Naive thymus-derived CD4-positive, alpha-beta T cell (primary cell): ENCODE data around the gene BIRC6. TPM values are rescaled to one million over a fixed set of nuclear protein-coding genes. Genes with fewer than 3 reads are reported as not detected.
"Not testable (repeated sequence)": the region's sequence is repeated elsewhere in the genome, so short reads cannot be mapped to it uniquely, and the experiment has no call there.

Experiments
- ATAC-seq: fragments of 150-1000 bp; cut with Tn5 transposase; 2 replicates; pipeline ENCODE4 v1.10.0; 2021; ENCODE audit warnings: mild to moderate bottlenecking, moderate library complexity
- CTCF ChIA-PET: fragments of 350-600 bp; sonication (Branson Sonifier 250); formaldehyde crosslinking; loops from one replicate; lab custom pipeline; 2021; ENCODE audit warnings: antibody characterized with exemption; lab: Charles Lee
- POLR2A ChIA-PET: fragments of 350-600 bp; sonication (Branson Sonifier 250); formaldehyde crosslinking; loops from one replicate; lab custom pipeline; 2021; ENCODE audit warnings: antibody characterized with exemption, inconsistent platforms; lab: Charles Lee
- DNase-seq, 9 donors: peaks; one replicate each; pipeline versions ENCODE4 v3.0.0 to v3.0.0-alpha.2; 2020 to 2022; ENCODE audit warnings: mixed read lengths in 1 of 9
- H3K27ac ChIP-seq: one replicate; pipeline ENCODE4 v1.7.0; 2013; ENCODE audit warnings: mild to moderate bottlenecking, low read depth, low read length, moderate library complexity
- H3K27me3 ChIP-seq, 2 donors: one replicate each; pipeline ENCODE4 v1.7.0; 2013; ENCODE audit warnings: low read length in 2 of 2, mild to moderate bottlenecking in 2 of 2, moderate library complexity in 2 of 2; ENCODE audit not compliant: control insufficient read depth in 2 of 2, insufficient read depth in 2 of 2
- H3K36me3 ChIP-seq, 3 experiments: 1 replicate in 2 of 3; 2 replicates in 1 of 3; pipeline ENCODE4 v1.7.0; 2013; ENCODE audit warnings: low read length in 3 of 3, mild to moderate bottlenecking in 3 of 3, moderate library complexity in 1 of 3; ENCODE audit not compliant: insufficient read depth in 3 of 3, control insufficient read depth in 2 of 3
- H3K4me1 ChIP-seq, 2 donors: one replicate each; pipeline ENCODE4 v1.7.0; 2013; ENCODE audit warnings: low read length in 2 of 2, mild to moderate bottlenecking in 2 of 2, moderate library complexity in 1 of 2; ENCODE audit not compliant: control insufficient read depth in 2 of 2, insufficient read depth in 2 of 2
- H3K4me3 ChIP-seq: 2 replicates; pipeline ENCODE4 v1.7.0; 2013; ENCODE audit warnings: mild to moderate bottlenecking, low read length
- H3K9me3 ChIP-seq, 3 experiments: 1 replicate in 2 of 3; 2 replicates in 1 of 3; pipeline ENCODE4 v1.7.0; 2013; ENCODE audit warnings: low read length in 3 of 3; ENCODE audit not compliant: control insufficient read depth in 2 of 3
- H3K27ac Mint-ChIP-seq, 9 donors: one replicate each; pipeline ENCODE4 v1.8.0; 2020 to 2022; ENCODE audit warnings: mixed read lengths in 9 of 9, mild to moderate bottlenecking in 8 of 9, moderate library complexity in 5 of 9, inconsistent platforms in 2 of 9
- H3K27me3 Mint-ChIP-seq, 5 donors: one replicate each; pipeline ENCODE4 v1.8.0; 2021 to 2022; ENCODE audit warnings: mixed read lengths in 5 of 5, mild to moderate bottlenecking in 1 of 5
- H3K36me3 Mint-ChIP-seq, 5 donors: one replicate each; pipeline ENCODE4 v1.8.0; 2020 to 2022; ENCODE audit warnings: mixed read lengths in 5 of 5, mild to moderate bottlenecking in 3 of 5, inconsistent platforms in 1 of 5
- H3K4me1 Mint-ChIP-seq, 7 donors: one replicate each; pipeline ENCODE4 v1.8.0; 2020 to 2022; ENCODE audit warnings: mixed read lengths in 7 of 7, mild to moderate bottlenecking in 3 of 7, inconsistent platforms in 1 of 7
- H3K4me3 Mint-ChIP-seq, 10 donors: one replicate each; pipeline ENCODE4 v1.8.0; 2020 to 2022; ENCODE audit warnings: mild to moderate bottlenecking in 10 of 10, mixed read lengths in 10 of 10, moderate library complexity in 6 of 10, inconsistent platforms in 2 of 10
- H3K9me3 Mint-ChIP-seq, 11 donors: one replicate each; pipeline ENCODE4 v1.8.0; 2020 to 2022; ENCODE audit warnings: mixed read lengths in 11 of 11, mild to moderate bottlenecking in 4 of 11, inconsistent platforms in 1 of 11, moderate library complexity in 1 of 11
- intact Hi-C, 2 donors: fragments of 100-400 bp; cut with micrococcal nuclease; formaldehyde crosslinking; loops; one replicate each; pipeline ENCODE4 v1.15.1; 2023
- polyA plus RNA-seq, 2 donors: library from polyadenylated mRNA; unstranded; fragments of 300-500 nt; fragmentation: Illumina TruSeq; gene quantifications; one replicate each; pipeline ENCODE4 v1.2.3, GENCODE V29; 2021
- total RNA-seq, 6 experiments: library from RNA in 5 of 6; stranded (reverse) in 5 of 6; gene quantifications; 1 replicate in 5 of 6; 2 replicates in 1 of 6; pipeline ENCODE4 v1.2.3 and lab custom pipeline; 2021 to 2026

BIRC6 gene
- total and polyA plus RNA-seq, 7 experiments from 2014 or later = 21.8 to 159 (median 135) TPM

DNA sequence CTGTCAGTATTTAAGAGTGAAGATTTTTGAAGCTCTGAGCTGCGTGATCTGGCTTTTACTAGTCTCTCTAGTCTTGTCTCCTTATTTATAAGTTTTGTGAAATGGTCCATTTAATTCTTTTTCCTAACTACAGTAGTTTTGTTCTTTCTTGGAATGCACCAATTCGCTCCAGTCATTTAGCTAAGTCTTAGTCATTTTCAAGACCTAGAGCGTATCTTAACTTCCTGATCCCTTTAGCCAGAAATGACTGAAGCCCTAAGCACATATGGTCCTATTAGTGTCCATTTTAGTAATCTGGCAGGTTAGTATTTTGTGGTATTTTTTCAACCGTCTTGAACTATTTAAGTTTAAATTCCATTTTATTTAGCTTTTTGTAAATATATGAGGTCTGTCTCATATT lies 3.6 kb downstream of the BIRC6 start:
- Histone ChIP-seq H3K9me3 (no peaks in the 10 kb centered on the region), H3K4me3 (no peak overlapping the region), H3K36me3 (peaks cover 0 to 6% (median 0%) of the 10 kb centered on the region in 3 experiments), H3K4me1 (peaks cover 10 to 26% of the 10 kb centered on the region in 2 donors), H3K27ac (no peak overlapping the region), H3K27me3 (no peaks in the 10 kb centered on the region)
- ChIA-PET CTCF (interaction anchor here (0.6 kb wide), 1 partner anchor 1223 kb away, joined by 3 read pairs; no protein-coding TSS in a partner anchor), POLR2A (interaction anchor here (1.2 kb wide), 1 partner anchor 10 kb away, joined by 4 read pairs; no protein-coding TSS in a partner anchor)
- no peak for DNase-seq
- H3K4me3 Mint-ChIP-seq = peak overlapping the region in 7 of 10 donors; percentile 14 to 98 (median 30)
- no peak for ATAC-seq
- H3K4me1 Mint-ChIP-seq = peaks cover 47 to 75% (median 68%) of the 10 kb centered on the region in 7 donors
- peaks cover 5 to 19% (median 8%) of the 10 kb centered on the region in 5 donors for H3K36me3 Mint-ChIP-seq
- peak overlapping the region in 3 of 9 donors; percentile 6 to 74 (median 38) for H3K27ac Mint-ChIP-seq
- H3K27me3 Mint-ChIP-seq = no peaks in the 10 kb centered on the region
- intact Hi-C loops = no loop called here
- no peaks in the 10 kb centered on the region for H3K9me3 Mint-ChIP-seq

DNA sequence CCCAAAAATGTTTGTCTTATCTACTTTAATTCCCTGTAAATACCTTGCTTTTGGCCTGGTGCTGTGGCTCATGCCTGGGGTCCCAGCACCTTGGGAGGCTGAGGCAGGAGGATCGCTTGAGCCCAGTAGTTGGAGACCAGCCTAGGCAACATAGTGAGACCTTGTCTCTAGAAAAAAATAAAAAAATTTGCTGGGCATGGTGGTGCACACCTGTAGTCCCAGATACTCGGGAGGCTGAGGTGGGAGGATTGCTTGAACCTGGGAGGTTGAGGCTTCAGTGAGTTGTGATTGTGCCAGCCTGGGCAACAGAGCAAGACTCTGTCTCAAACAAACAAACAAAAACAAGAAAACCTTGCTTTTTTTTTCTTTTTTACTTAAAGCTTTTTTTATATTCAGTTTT lies 6.2 kb downstream of the BIRC6 start:
- H3K9me3 ChIP-seq, ATAC-seq, H3K27me3 ChIP-seq, H3K36me3 ChIP-seq, intact Hi-C loops, H3K27me3 Mint-ChIP-seq, H3K4me3 ChIP-seq, H3K9me3 Mint-ChIP-seq, H3K27ac Mint-ChIP-seq, POLR2A ChIA-PET, CTCF ChIA-PET, DNase-seq, H3K27ac ChIP-seq: not testable (repeated sequence)
- Mint-ChIP-seq H3K4me1 (peaks cover 44 to 96% (median 85%) of the 10 kb centered on the region in 7 donors), H3K36me3 (peaks cover 5 to 21% (median 8%) of the 10 kb centered on the region in 5 donors), H3K4me3 (peak overlapping the region in 2 of 10 donors; percentile 13 to 29)
- H3K4me1 ChIP-seq = peaks cover 14 to 26% of the 10 kb centered on the region in 2 donors

DNA sequence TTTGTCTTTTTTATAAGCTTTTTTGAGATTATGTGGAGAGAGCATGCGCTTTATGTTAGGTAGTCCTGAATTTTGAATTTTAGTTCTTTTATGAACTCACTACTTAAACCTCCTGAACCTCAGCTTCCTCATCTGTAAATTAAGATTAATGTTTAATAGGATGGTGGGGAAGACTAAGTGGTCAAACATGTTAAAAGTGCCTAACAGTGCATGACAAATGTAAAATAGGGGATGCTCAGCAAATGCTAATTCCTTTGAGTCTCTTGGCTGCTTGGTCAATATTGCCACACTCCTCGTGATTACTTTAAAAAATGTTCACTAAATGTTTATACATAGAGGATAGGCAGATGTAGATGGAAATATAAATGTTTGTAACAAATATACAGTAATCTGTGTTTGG lies 6.8 kb downstream of the BIRC6 start:
- ATAC-seq = no peak
- H3K4me1 ChIP-seq = peaks cover 8 to 20% of the 10 kb centered on the region in 2 donors

DNA sequence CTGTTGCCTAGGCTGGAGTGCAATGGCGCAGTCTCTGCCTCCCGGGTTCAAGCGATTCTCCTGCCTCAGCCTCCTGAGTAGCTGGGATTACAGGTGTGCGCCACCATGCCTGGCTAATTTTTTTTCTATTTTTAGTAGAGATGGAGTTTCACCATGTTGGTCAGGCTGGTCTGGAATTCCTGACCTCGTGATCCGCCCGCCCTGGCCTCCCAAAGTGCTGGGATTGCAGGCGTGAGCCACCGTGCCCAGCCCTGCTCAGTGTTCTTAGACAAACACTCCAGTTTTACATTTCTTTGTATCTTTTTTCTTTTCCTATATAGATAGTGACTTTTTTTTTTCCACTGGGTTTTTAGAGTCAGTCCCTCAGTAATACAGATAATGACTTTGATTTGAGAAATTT lies 7.5 kb downstream of the BIRC6 start:
- CTCF ChIA-PET, H3K27me3 ChIP-seq, H3K27me3 Mint-ChIP-seq, H3K36me3 ChIP-seq, ATAC-seq, DNase-seq, H3K9me3 Mint-ChIP-seq, H3K4me3 ChIP-seq, POLR2A ChIA-PET, intact Hi-C loops, H3K9me3 ChIP-seq, H3K27ac ChIP-seq: not testable (repeated sequence)
- peak overlapping the region in 9 of 10 donors; percentile 0 to 58 (median 27) for H3K4me3 Mint-ChIP-seq
- H3K4me1 ChIP-seq = peaks cover 8 to 18% of the 10 kb centered on the region in 2 donors
- peak overlapping the region in 4 of 9 donors; percentile 18 to 40 (median 31) for H3K27ac Mint-ChIP-seq
- H3K4me1 Mint-ChIP-seq = peaks cover 40 to 94% (median 82%) of the 10 kb centered on the region in 7 donors
- H3K36me3 Mint-ChIP-seq = peaks cover 0 to 22% (median 11%) of the 10 kb centered on the region in 5 donors

More for the DNA sequence above, 6.8 kb downstream of the BIRC6 start:
- Mint-ChIP-seq H3K4me3 (peak overlapping the region in 8 of 10 donors; percentile 13 to 58 (median 36)), H3K36me3 (peaks cover 0 to 17% (median 7%) of the 10 kb centered on the region in 5 donors), H3K9me3 (no peaks in the 10 kb centered on the region), H3K27me3 (no peaks in the 10 kb centered on the region), H3K27ac (peak overlapping the region in 5 of 9 donors; percentile 6 to 53 (median 45)), H3K4me1 (peaks cover 40 to 94% (median 82%) of the 10 kb centered on the region in 7 donors)
- POLR2A ChIA-PET = no interaction called here
- no peaks in the 10 kb centered on the region for H3K27me3 ChIP-seq
- H3K9me3 ChIP-seq = no peaks in the 10 kb centered on the region
- H3K36me3 ChIP-seq = no peaks in the 10 kb centered on the region
- DNase-seq = no peak
- intact Hi-C loops = no loop called here
- no peak overlapping the region for H3K27ac ChIP-seq
- CTCF ChIA-PET = no interaction called here
- H3K4me3 ChIP-seq = no peak overlapping the region

DNA sequence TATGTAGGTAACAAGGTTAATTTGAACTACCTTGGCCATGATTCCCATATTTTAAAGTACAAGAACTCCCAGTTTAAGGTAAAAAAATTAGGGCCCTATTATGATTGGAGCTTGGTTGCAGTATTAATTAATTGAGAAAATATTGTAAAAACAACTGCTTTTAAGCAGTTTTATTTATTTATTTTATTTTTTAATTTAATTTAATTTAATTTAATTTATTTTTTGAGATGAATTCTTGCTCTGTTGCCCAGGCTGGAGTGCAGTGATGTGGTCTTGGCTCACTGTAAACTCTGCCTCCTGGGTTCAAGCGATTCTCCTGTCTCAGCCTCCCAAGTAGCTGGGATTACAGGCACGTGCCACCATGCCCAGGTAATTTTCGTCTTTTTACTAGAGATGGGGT lies 8.9 kb downstream of the BIRC6 start:
- POLR2A ChIA-PET, H3K27ac Mint-ChIP-seq, ATAC-seq, DNase-seq, CTCF ChIA-PET, H3K9me3 Mint-ChIP-seq, intact Hi-C loops, H3K27me3 Mint-ChIP-seq, H3K27ac ChIP-seq, H3K4me1 ChIP-seq, H3K27me3 ChIP-seq, H3K36me3 ChIP-seq, H3K4me3 ChIP-seq, H3K9me3 ChIP-seq: not testable (repeated sequence)
- Mint-ChIP-seq H3K4me1 (peaks cover 31 to 94% (median 80%) of the 10 kb centered on the region in 7 donors), H3K36me3 (peaks cover 0 to 22% (median 10%) of the 10 kb centered on the region in 5 donors), H3K4me3 (peak overlapping the region in 1 of 10 donors; percentile 27)

DNA sequence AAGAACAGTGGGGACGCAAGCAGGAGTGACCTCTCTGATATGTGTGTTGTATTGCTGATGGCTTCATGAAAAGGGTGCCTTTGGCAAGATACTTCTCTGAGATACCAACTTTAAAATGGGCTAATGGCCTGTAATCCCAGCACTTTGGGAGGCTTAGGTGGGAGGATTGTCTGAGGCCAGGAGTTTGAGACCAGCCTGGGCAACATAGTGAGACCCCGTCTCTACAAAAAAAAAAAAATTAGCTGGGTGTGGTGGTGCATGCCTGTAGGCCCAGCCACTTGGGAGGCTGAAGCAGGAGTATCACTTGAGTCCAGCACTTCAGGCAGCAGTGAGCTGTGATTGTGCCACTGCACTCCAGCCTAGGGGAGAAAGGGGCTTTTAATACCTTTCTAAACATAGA lies 9.8 kb downstream of the BIRC6 start:
- Histone ChIP-seq H3K27ac (no peak overlapping the region), H3K4me1 (peaks cover 5 to 8% of the 10 kb centered on the region in 2 donors), H3K4me3 (no peak overlapping the region), H3K9me3 (no peaks in the 10 kb centered on the region), H3K27me3 (no peaks in the 10 kb centered on the region), H3K36me3 (no peaks in the 10 kb centered on the region)
- intact Hi-C loops = no loop called here
- DNase-seq = no peak
- peak overlapping the region in 4 of 10 donors; percentile 16 to 45 (median 38) for H3K4me3 Mint-ChIP-seq
- ChIA-PET POLR2A (no interaction called here), CTCF (no interaction called here)
- peak overlapping the region in 3 of 9 donors; percentile 49 to 55 (median 53) for H3K27ac Mint-ChIP-seq
- H3K9me3 Mint-ChIP-seq = no peaks in the 10 kb centered on the region
- peaks cover 28 to 90% (median 75%) of the 10 kb centered on the region in 7 donors for H3K4me1 Mint-ChIP-seq
- H3K36me3 Mint-ChIP-seq = peaks cover 0 to 18% (median 7%) of the 10 kb centered on the region in 5 donors
- H3K27me3 Mint-ChIP-seq = no peaks in the 10 kb centered on the region
- ATAC-seq = no peak
